Prostate gland (tissue), 2 donors: ENCODE measurements around the gene TBCCD1. TPM values are rescaled to one million over a fixed set of nuclear protein-coding genes. Genes with fewer than 3 reads are reported as not detected.

Source experiments
- DNase-seq: peaks from one replicate; pipeline ENCODE4 v3.0.0-alpha.2; 2019; ENCODE audit warnings: low spot score
- H3K27ac ChIP-seq, 2 donors: fragments of 200-600 bp; sonication (generic); 2 replicates each; pipeline ENCODE4 v1.5.1; 2017 to 2019
- H3K27me3 ChIP-seq: fragments of 200-600 bp; sonication (generic); replicated peaks from 2 replicates; pipeline ENCODE4 v1.5.1; 2019; ENCODE audit not compliant: insufficient read depth
- H3K36me3 ChIP-seq, 2 donors: fragments of 200-600 bp; sonication (generic); 1 replicate in 1 of 2; 2 replicates in 1 of 2; pipeline versions ENCODE4 v1.5.1 to v1.8.1; 2017 to 2019
- H3K4me1 ChIP-seq: fragments of 200-600 bp; sonication (generic); replicated peaks from 2 replicates; pipeline ENCODE4 v1.5.1; 2019
- H3K4me3 ChIP-seq, 2 donors: fragments of 200-600 bp; sonication (generic); 2 replicates each; pipeline ENCODE4 v1.5.1; 2017 to 2019
- H3K9me3 ChIP-seq: fragments of 200-600 bp; sonication (generic); 2 replicates; pipeline ENCODE4 v1.5.1; 2017
- CTCF ChIP-seq, 4 experiments: fragments of 200-600 bp in 2 of 4; fragments of 450-650 bp in 2 of 4; sonication (generic) in 2 of 4; IDR thresholded peaks; 1 replicate in 3 of 4; 2 replicates in 1 of 4; pipeline ENCODE4 v1.5.1; 2016 to 2019; ENCODE audit warnings: antibody characterized with exemption in 4 of 4, mild to moderate bottlenecking in 2 of 4, moderate library complexity in 2 of 4
- POLR2A ChIP-seq: fragments of 450-650 bp; IDR thresholded peaks from one replicate; pipeline ENCODE4 v1.6.1; 2016; ENCODE audit warnings: antibody characterized with exemption, mild to moderate bottlenecking
- POLR2AphosphoS5 ChIP-seq: sonication (generic); formaldehyde crosslinking; IDR thresholded peaks from one replicate; pipeline ENCODE4 v1.6.1; 2017; ENCODE audit warnings: antibody characterized with exemption
- WGBS: methylation state at CpG from one replicate; pipeline ENCODE4 v1.1.5; 2018; 5-methylcytosine and 5-hydroxymethylcytosine counted together
- intact Hi-C: fragments of 100-400 bp; cut with DNase I; formaldehyde crosslinking; loops from one replicate; pipeline ENCODE4 v1.14.2; 2022
- total RNA-seq, 2 donors: library from RNA; depleted of rRNA; stranded (reverse); fragments of >200 nt; gene quantifications; one replicate each; pipeline ENCODE4 v1.1.0, GENCODE V29; 2016

TBCCD1 gene
- total RNA-seq, 2 donors from 2014 or later, result 10.4 to 26.0 TPM

DNA sequence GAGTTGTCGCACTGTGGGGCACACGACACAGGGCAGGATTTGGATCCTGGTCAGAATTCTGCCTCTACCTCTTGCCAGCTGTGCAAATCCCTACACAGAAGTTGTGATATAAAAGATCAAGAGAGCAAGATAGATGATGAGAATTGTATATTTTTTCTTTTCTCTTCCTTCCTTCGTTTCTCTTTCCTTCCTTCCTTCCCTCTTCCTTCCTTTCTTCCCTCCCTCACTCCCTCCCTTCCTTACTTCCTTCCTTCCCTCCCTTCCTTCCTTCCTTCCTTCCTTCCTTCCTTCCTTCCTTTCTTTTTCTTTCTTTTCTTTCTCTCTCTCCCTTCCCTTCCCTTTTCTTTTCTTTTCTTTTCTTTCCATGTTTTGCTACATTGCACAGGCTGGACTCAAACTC, 33.8 kb upstream of the TBCCD1 start:
- H3K4me1 ChIP-seq, result no peaks in the 10 kb centered on the region
- WGBS, result 53% methylated on average over 3 of the region's 3 CpGs
- intact Hi-C loops, result no loop called here

GRCh38 chr3:186599785-186600166, 32.6 kb upstream of the TBCCD1 start:
- H3K9me3 ChIP-seq, result no peaks in the 10 kb centered on the region
- no peaks in the 10 kb centered on the region for H3K4me1 ChIP-seq
- H3K27ac ChIP-seq, result no peak overlapping the region
- DNase-seq, result no peak
- no peak overlapping the region for H3K4me3 ChIP-seq
- no peak for TF ChIP-seq POLR2AphosphoS5
- no peak for TF ChIP-seq CTCF (IDR thresholded peaks at IDR 0.05)
- no peak for TF ChIP-seq POLR2A
- H3K36me3 ChIP-seq, result no peaks in the 10 kb centered on the region
- no peaks in the 10 kb centered on the region for H3K27me3 ChIP-seq
- WGBS, result 92% methylated on average over 2 of the region's 2 CpGs
- intact Hi-C loops, result no loop called here

More for the DNA sequence above, 33.8 kb upstream of the TBCCD1 start:
- Histone ChIP-seq H3K27ac (no peak overlapping the region), H3K4me3 (no peak overlapping the region), H3K9me3 (no peaks in the 10 kb centered on the region), H3K36me3 (no peaks in the 10 kb centered on the region), H3K27me3 (no peaks in the 10 kb centered on the region)
- DNase-seq, result no peak
- no peak for TF ChIP-seq POLR2A
- TF ChIP-seq POLR2AphosphoS5, result no peak
- no peak for TF ChIP-seq CTCF (IDR thresholded peaks at IDR 0.05)

GRCh38 chr3:186599142-186599784, 32.1 kb upstream of the TBCCD1 start:
- WGBS, result 80% methylated on average over 12 of the region's 12 CpGs
- intact Hi-C loops, result no loop called here
- no peaks in the 10 kb centered on the region for H3K9me3 ChIP-seq
- H3K4me3 ChIP-seq, result no peak overlapping the region
- no peak overlapping the region for H3K27ac ChIP-seq
- no peaks in the 10 kb centered on the region for H3K36me3 ChIP-seq
- no peak for TF ChIP-seq POLR2AphosphoS5
- H3K27me3 ChIP-seq, result no peaks in the 10 kb centered on the region
- no peak for DNase-seq
- H3K4me1 ChIP-seq, result no peaks in the 10 kb centered on the region

GRCh38 chr3:186598794-186599141, 31.6 kb upstream of the TBCCD1 start:
- intact Hi-C loops, result no loop called here
- Histone ChIP-seq H3K4me1 (no peaks in the 10 kb centered on the region), H3K9me3 (no peaks in the 10 kb centered on the region), H3K36me3 (no peaks in the 10 kb centered on the region), H3K27me3 (no peaks in the 10 kb centered on the region), H3K4me3 (no peak overlapping the region), H3K27ac (no peak overlapping the region)
- DNase-seq, result no peak
- no peak for TF ChIP-seq POLR2A
- TF ChIP-seq CTCF (IDR thresholded peaks at IDR 0.05), result no peak
- no peak for TF ChIP-seq POLR2AphosphoS5
- WGBS, result 87% methylated on average over 4 of the region's 4 CpGs

DNA sequence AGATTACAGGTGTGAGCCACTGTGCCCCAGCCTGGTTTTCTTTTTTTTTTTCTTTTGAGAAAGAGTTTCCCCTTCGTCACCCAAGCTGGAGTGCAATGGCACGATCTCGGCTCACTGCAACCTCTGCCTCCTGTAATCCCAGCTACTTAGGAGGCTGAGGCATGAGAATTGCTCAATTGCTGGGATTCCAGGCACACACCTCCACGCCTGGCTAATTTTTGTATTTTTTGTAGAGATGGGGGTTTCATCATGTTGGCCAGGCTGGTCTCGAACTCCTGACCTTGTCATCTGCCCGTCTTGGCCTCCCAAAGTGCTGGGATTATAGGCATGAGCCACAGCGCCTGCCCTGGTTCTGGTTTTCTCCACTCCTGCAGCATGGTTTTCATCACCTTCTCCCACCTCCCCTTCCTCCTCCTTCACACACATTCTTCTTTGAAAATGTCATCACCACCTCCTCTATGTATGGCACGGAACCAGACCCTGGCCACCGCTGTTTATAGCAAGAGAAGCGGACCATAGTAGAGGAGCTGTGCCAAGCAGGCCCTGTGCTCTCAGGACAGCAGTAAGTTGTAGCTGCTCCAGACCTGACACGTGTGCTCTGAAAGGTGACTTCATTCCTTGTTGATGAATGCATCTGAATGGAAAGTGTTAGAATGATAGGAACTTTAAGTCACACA, 31.1 kb upstream of the TBCCD1 start:
- no peak for TF ChIP-seq POLR2AphosphoS5
- TF ChIP-seq CTCF (IDR thresholded peaks at IDR 0.05), result no peak
- TF ChIP-seq POLR2A, result no peak
- WGBS, result 69% methylated on average over 11 of the region's 11 CpGs
- DNase-seq, result no peak
- H3K4me1 ChIP-seq, result no peaks in the 10 kb centered on the region
- no peak overlapping the region for H3K27ac ChIP-seq
- H3K4me3 ChIP-seq, result no peak overlapping the region
- no peaks in the 10 kb centered on the region for H3K9me3 ChIP-seq
- intact Hi-C loops, result no loop called here
- no peaks in the 10 kb centered on the region for H3K36me3 ChIP-seq
- no peaks in the 10 kb centered on the region for H3K27me3 ChIP-seq
